Stimulated activated CD4-positive, alpha-beta T cell treated with anti-CD3 and anti-CD28 coated beads, Interleukin-1b, Interleukin-23, amount 100 ng/mL, for 48 hours (primary cell): ENCODE results near the gene MYH10.

Experiments
- DNase-seq: peaks from one replicate; pipeline ENCODE4 v3.0.0-alpha.2; 2020

The MYH10 gene

DNA sequence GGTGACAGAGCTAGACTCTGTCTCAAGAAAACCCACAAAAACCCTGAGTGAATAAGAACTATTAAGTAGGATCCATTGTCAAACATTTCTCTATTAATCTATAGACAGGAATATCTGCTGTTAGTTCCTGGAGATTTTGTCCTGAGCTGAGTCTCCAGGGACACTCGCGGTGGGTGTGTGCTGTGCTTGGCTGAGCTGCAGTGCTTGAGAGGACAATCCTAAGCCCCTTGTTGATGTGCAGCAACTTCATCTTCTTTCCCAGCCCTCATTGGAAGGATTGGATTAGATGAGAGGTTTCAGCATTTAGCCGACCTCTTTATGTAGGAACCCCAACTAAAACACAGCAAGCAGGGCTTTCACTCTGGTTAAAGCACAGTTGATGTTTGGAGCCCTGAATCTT is 161.5 kb downstream of the MYH10 start:
- no peak for DNase-seq

- no peak for DNase-seq
These were observed 162.4 kb downstream of the MYH10 start for GRCh38 chr17:8468127-8468526.

GRCh38 chr17:8467527-8467926 is 163.0 kb downstream of the MYH10 start:
- DNase-seq = no peak

GRCh38 chr17:8466873-8467272 is 163.7 kb downstream of the MYH10 start:
- DNase-seq = no peak

- DNase-seq = no peak
These were observed 164.1 kb downstream of the MYH10 start for GRCh38 chr17:8466456-8466855.

DNA sequence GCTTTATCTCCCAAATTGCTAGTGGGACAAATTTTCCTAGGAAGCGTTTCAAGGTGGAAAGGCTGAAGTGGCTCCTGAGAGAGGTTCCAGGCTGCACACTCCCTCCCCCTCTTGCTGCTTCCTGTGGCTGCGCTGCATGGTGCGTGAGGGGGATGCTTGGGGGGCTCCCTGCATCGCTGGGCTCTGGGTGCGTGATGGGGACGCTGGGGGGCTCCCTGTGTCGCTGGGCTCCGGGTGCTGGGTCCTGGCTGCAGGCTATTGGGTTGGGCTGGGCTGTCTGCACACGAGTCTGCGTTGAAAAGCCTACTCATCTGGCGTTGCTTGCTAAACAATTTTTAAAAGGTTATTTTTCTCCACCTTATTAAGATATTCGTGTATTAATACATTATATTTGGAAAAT is 164.8 kb downstream of the MYH10 start:
- no peak for DNase-seq

GRCh38 chr17:8465356-8465755 is 165.2 kb downstream of the MYH10 start:
- DNase-seq = no peak

GRCh38 chr17:8464941-8465340 is 165.6 kb downstream of the MYH10 start:
- DNase-seq = no peak

DNA sequence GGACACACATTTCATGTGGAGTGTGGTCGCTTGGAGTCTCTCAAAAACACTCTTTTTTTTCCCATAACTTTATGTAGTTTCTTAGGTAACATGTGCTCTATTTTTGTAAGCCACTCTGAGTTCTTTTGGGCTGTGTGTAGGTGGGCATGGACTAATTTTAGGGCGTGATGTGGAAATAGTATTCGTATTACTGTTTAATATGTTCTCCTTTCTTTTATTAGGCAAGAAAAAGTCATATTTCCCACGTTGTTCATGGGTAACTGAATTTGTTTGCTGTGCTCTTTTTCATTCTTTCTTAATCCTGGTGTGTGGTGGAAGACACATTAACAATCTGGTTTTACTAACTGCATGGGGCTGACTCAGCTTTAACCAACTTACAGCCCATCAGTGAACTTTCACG is 167.4 kb downstream of the MYH10 start:
- no peak for DNase-seq

- DNase-seq = no peak
These were observed 168.0 kb downstream of the MYH10 start for GRCh38 chr17:8462564-8462963.

DNA sequence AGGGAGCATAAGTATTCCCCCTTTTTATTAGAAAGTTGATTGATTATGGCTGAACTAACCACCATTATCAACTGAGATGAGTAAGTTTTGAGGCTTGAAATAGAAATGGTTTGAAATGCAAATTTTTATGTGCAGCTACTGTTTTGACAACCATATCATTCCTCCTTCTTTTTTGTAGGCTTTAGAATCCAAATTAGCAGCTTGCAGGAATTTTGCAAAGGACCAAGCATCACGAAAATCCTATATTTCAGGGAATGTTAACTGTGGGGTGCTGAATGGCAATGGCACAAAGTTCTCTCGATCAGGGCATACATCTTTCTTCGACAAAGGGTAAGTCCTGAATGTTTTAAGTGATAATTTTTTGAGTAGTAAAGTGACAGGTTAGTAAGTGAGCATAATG is 170.7 kb downstream of the MYH10 start:
- DNase-seq = no peak

DNA sequence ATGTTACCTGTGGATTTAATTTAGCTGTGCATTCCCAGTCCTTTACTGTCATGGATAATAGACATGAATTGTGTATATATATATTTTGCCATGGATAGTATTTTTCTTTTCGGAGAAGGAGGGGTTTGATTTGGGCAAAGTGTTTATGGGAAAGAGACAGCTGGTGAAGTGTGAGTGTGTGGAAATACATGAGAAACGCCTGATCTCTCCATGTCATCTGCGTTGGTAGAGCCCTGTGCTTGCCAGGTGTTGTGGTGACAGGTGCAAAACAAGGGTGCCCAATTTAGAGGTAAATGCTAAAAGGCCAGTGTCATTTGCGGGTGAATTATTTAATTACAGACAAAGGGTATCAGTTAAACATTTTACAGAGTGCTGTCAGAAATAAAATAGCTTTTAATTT is 171.4 kb downstream of the MYH10 start:
- no peak for DNase-seq

GRCh38 chr17:8458128-8458527 is 172.4 kb downstream of the MYH10 start:
- DNase-seq = no peak

DNA sequence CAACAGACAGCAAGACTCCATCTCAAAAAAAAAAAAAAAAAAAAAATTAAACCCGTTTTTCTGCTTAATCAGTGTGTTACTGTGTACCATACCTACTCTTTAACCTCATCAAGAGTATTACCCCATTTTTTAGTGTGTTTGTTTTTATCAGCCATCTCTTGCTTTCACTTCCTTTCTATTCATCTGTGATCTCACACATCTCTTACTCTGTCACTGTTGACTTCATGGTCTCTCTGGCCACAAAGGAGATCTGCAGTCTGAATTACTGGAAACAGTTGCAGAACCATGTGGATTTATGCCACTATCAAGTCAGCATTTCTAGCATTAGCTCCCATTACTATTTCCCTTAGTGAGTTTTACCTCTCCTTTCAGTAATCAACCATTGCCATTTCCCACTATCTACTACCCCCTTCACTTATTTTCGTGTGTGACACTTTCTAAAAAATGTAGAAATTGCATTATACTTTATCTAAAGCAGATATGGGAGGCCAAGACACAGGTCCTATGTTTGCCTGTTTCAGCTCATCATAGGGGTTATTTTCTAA is 174.8 kb downstream of the MYH10 start:
- no peak for DNase-seq

DNA sequence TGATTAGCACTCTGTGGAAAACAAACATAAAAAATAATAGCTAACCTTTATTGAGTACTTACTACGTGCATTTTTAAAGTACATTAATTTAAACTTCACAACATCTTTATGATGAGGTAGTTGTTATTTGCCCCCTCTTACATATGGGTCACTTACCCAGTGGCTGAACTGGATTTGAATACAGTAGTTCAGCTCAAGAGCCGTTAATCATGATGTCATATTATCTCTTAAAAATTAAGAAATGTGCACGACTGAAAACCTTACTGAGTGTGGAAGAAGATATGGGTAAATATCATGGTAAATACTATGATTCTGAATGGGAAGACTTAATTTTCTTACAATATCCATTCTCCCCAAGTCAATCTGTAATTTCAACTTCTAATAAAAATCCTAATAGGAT is 177.2 kb downstream of the MYH10 start:
- no peak for DNase-seq

GRCh38 chr17:8451933-8452614 is 178.5 kb downstream of the MYH10 start:
- DNase-seq = no peak

DNA sequence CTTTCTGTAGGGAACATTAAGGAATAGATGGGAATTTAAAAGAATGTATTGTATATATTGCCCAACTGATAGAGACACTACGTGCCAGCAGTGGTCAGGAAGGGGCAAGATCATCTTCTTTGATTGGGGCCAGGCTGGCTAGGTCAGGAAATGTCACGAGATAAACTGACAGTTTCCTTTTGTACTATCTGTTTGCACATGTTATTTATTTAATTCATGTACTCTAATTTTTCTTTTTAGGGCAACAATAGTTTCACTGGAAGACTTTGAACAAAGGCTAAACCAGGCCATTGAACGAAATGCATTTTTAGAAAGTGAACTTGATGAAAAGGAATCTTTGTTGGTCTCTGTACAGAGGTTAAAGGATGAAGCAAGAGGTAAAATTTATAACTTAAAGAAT is 182.2 kb downstream of the MYH10 start:
- DNase-seq = no peak

DNA sequence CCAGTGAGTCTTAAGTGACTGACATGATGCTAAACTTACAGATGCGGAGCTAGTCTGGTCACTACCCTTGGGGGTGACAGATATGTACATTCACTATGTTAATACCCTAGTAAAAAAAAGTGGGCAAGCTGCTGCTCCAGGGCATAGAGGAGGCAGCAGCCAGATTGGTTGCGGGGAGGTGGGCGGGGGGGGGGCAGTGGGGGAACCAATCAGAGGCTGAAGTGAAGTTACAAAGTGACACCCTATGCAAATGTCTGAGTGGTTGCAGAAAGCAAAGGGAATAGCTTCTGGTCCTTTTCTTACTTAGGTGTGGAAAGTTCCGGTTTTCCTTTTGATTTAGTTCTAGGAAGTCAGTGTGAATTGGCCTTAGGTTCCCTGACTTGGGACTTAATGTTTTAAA is 182.7 kb downstream of the MYH10 start:
- DNase-seq = no peak

DNA sequence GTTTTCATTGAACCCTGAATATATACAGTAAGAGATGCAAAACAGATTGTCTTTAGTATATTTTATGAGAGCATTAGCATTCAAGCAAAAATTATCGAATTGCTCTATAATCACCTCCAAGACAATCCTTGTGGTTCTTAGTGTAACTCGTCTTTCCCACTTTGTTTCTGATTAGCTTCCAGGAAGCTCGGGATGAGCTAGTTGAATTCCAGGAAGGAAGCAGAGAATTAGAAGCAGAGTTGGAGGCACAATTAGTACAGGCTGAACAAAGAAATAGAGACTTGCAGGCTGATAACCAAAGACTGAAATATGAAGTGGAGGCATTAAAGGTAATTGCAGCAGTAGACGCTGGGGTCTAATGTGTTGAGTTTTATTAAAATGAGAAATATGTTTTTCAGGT is 185.0 kb downstream of the MYH10 start:
- no peak for DNase-seq

DNA sequence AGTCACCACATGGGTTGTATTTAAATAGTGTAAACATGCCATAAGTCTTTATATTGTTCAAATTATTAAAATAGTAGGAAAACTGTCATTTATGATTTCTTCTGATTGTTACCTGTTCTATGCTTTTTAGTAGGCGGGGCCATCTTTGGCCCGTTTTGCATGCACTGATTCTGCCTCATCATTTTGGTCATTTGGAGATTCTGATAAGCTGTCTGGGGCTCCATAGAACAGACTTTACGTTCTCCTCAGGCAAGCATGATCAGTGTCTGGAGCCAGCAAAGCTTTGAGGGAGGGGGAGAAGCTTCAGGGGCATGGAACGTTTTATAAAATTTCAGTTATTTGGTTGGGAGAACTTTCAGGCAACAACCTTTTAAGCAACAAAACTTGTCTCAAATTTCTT is 186.0 kb downstream of the MYH10 start:
- DNase-seq = no peak

DNA sequence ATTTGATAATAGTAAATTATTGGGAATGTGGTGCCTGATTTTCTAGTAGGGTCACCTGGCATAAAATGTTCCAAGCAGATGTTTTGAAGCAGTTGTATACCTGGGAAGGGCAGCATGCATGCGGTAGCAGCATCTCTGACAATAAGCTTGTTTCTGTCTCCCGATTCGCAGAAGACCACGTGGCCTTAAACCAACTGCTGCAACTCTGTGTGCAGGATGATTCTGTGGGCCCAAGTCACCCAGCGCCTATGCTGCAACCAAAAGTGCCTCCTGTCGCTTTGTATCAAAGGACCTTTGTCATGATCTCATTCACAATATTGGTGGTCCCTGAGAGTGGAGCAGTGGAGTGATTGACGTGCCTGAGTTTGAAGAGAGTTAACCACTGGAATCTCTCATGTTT is 186.8 kb downstream of the MYH10 start:
- no peak for DNase-seq

DNA sequence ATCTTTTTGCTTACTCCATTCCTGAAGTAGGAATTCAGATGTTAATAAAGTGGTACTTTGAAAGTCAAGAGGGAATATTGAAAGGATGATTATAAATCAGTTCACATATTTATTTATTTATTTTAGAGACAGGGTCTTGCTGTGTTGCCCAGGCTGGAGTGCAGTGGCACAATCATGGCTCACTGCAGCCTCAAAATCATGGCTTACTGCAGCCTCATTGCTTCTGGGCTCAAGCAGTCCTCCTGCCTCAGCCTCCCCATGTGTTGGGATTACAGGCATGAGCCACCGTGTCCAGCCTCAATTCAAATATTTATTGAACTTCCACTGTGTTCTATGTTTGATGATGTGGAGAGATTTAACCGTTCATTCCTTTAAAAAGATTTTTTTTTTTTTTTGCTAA is 188.2 kb downstream of the MYH10 start:
- DNase-seq = no peak

- no peak for DNase-seq
These were observed 188.8 kb downstream of the MYH10 start for GRCh38 chr17:8441690-8442089.

GRCh38 chr17:8439681-8440080 is 190.8 kb downstream of the MYH10 start:
- no peak for DNase-seq

- DNase-seq = no peak
These were observed 192.1 kb downstream of the MYH10 start for GRCh38 chr17:8438441-8438840.

DNA sequence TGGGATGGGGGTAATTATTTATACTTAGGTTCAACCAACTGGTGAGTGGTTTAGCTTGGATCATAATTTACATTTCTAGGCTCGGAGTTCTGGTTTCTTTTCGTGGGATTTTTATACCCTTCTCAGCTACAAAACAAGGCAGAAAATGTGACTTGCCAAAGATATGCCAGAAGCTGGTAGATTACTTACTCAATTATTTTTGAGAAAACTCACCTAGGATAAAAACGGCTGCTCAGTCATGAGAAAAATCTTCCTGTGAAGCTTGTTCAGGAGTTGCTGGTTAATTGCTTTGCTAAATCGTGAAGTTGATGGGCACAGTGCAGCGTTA is 193.7 kb downstream of the MYH10 start:
- DNase-seq = no peak
